T47D (cell line): Measurements from ENCODE around the gene PIKFYVE.

Source experiments
- DNase-seq, 2 experiments: peaks; one replicate each; pipeline versions ENCODE4 v3.0.0 to v3.0.0-alpha.2; 2011 to 2012; ENCODE audit warnings: low read depth in 1 of 2, low spot score in 1 of 2
- JUND ChIP-seq: IDR thresholded peaks from 2 replicates; pipeline ENCODE4 v1.6.1; 2012; ENCODE audit warnings: low read depth
- in situ Hi-C: cut with HindIII; loops from 2 replicates; pipeline ENCODE4 v1.10.0; 2016; ENCODE audit warnings: low sequenced_read_pairs, low pct_unique_long_range_greater_than_20kb

Gene PIKFYVE

DNA sequence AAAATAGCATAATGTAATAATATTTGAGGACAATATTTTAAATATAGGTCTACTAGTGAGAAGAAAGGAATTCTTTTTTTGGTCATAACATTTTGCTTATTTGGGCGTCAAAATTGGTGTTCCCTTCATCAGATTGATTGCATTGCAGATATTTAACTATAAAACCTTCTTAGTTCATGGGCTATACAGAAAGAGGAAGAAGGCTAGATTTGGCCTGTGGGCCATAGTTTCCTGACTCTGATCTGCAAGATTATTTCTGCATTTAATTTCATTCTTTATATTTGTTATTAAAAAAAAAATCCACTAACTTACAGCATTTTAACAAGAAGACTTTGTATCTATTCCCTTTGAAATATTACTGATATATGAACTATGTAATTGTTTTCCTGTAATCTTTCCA is 31.9 kb downstream of the PIKFYVE start:
- no peak for TF ChIP-seq JUND
- DNase-seq = no peak
- in situ Hi-C loops = no loop called here

DNA sequence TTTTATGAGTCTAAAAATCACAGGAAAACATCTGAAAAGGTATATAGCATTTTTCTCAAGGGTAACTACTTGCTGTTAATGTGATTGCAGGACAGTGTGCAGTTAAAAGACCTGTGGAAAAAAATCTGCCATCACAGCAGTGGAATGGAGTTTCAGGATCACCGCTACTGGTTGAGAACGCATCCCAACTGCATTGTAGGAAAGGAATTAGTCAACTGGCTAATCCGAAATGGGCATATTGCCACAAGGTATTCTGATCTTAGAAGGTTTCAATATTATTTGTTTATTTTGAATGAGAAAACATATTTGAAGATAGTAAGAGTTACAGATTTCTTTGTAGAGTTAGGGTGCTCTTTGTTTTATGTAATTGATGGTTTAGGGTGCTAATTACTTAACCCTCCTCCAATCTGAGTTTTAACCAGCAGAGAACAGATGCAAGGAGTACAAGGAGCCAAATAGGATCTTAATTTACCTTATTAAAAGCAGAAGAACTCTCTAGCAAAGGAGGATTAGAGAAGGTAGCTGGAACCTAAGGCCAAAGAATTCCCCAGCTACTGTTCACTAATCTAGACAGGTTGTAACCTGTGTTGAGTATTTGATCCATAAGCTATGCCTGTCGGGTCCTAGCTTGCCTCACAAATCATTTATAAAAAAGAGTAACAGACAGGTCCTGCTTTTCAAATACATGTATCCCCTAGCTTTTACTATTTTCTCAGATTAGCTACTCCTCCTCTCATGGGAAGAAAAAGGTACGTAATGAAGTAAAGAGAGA is 35.0 kb downstream of the PIKFYVE start:
- in situ Hi-C loops = no loop called here
- DNase-seq = no peak
- no peak for TF ChIP-seq JUND

DNA sequence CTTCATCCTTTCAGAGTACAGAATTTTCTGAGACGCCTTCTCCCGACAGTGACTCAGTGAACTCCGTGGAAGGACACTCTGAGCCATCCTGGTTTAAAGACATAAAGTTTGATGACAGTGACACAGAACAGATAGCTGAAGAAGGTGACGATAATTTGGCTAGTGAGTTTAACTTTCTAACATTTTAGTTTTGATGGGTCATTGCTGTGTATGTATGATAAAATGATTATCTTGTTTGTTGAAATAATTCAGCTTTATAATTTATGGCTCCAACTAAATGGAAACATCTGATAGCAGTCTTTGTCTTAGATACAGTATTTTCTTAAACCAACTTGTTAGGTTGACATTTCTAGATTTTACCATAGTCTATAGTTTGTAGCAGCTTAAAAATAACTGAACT is 38.1 kb downstream of the PIKFYVE start:
- TF ChIP-seq JUND = no peak
- DNase-seq = no peak
- in situ Hi-C loops = no loop called here

DNA sequence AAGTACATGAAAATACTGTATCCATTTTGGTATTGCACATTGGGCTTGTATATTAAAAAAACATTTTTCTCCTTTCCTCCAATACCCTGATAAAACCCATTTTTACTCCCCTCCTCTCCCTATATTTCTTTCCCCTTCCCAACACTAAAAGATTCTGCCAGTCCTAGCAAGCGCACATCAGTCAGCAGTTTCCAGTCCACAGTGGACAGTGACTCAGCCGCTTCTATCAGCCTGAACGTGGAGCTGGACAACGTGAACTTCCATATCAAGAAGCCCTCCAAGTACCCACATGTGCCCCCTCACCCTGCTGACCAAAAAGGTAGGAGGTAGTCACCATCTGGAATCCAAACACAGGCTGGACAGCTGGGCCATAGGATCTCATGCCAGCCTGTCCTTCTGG is 38.6 kb downstream of the PIKFYVE start:
- no peak for TF ChIP-seq JUND
- no peak for DNase-seq
- in situ Hi-C loops = no loop called here

DNA sequence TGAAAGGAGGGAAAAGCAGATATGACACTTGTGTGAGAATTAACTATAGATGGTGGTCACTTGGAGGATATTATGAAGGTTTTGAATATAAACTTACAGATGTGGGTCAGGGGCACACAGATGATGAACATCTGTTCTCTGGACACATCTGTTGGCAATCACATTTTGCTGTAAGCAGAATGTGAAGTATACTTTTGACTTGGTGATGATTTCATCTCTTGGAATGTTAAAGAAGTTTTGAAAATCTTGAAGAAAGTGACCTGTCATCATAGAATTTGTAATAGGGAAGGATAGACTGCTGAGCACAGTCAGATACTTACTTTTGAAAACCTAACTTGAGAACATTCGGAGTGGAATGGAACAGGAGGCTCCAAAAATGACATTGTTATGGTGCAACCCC is 40.2 kb downstream of the PIKFYVE start:
- in situ Hi-C loops = no loop called here
- no peak for TF ChIP-seq JUND
- DNase-seq = no peak

DNA sequence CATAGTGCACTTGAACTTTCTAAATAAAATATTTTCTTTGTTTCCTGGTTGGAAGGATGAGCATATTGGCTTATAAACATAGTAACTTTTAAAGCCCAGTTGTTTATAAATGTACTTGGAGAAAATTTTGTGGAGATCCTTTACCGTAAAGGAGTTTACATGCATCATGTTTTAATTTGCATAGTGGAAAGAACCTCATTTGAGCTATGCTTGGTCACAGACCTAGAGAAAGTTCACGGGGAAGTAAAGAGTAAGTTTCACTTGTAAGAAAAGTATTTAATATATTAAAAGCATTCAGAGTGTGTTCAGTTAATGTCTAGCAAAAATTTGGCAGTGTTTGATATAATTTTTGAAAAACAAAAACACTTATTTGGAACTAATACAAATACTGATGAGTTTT is 45.3 kb downstream of the PIKFYVE start:
- TF ChIP-seq JUND = no peak
- DNase-seq = no peak
- in situ Hi-C loops = no loop called here

DNA sequence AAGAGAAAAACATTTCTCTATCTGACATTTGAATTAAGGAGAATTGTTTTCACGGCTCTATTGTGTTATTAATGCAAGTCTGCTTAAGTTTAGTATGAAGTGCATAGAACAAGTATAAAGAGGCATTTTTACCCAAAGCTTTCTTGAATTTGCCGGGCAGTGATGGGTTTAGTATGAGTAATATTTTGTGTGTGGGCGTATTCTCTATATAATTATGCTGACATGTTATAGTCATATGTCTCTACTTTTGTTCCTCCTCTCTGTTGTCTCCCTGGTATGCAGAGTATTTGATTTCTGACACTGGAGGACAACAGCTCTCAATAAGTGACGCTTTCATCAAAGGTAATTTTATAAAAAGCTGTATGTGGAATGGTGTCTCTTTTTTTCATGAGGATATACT is 45.9 kb downstream of the PIKFYVE start:
- no peak for DNase-seq
- TF ChIP-seq JUND = no peak
- in situ Hi-C loops = no loop called here

DNA sequence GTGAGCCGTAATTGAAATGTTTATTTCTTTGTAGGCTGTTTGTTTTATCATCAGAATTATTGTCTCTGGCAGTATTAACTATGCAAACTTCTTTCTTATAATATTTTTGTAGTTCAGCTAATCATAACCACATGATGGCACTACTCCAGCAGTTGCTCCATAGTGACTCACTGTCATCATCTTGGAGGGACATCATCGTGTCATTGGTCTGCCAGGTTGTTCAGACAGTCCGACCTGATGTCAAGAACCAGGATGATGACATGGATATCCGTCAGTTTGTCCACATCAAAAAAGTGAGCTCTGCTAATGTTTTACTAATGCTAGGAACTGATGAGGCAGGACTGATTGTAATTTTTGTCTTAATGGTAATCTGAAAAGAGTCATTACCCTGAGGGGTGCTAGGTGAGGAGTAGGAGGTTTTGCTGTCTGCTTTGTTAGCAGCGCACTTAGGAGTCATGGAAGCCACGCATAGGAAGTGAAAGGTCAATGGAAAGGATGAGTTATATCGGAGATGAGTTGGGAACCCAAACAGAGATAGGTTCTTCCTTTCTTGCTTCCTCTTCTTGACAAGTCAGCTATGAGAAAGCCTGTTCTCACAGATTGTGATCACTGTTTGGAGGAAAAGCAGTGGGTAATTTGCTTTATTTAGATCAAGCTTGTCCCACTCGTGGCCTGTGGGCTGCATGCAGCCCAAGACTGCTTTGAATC is 49.2 kb downstream of the PIKFYVE start:
- no peak for TF ChIP-seq JUND

DNA sequence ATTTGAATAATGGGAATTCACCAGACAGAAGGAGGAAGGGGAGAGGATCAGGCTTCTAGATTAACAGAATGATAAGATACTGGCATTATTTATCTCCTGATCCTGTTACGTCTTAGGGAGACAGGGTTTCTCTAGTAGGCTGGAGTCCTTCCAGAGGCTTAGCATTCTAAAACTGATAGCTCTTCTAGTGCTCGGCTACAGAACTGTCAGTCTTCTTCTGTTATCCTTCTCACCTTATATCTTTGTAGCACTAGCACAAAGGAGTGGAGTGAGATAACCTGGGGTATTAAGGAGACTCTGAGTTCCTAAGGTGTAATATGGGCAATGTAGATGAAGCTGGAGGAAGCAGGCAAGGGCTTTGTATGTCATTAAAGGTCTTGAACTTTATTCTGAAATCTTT is 52.1 kb downstream of the PIKFYVE start:
- TF ChIP-seq JUND = no peak

More for the DNA sequence above, 49.2 kb downstream of the PIKFYVE start:
- DNase-seq = no peak
- in situ Hi-C loops = no loop called here

DNA sequence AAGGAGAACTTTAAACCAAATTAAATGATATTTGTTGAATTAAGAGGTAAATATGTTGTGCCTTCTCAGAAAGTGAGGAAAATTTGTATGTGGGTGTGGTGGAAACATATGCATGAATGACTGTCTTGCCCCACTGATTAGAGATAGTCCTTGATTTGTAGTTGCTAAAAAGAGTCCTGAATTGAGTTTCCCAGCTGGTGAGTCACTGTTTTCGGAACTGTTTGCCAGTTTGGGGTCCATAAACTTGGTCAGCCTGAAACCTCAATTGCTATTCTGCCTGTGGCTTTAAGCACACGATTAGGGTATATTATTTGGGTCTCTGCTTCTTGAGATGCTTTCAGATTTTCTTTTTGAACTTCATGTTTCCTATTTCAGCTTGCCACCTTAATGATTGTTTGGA is 53.3 kb downstream of the PIKFYVE start:
- in situ Hi-C loops = no loop called here
- no peak for DNase-seq
- TF ChIP-seq JUND = no peak

More for the DNA sequence above, 52.1 kb downstream of the PIKFYVE start:
- no peak for DNase-seq
- in situ Hi-C loops = no loop called here

DNA sequence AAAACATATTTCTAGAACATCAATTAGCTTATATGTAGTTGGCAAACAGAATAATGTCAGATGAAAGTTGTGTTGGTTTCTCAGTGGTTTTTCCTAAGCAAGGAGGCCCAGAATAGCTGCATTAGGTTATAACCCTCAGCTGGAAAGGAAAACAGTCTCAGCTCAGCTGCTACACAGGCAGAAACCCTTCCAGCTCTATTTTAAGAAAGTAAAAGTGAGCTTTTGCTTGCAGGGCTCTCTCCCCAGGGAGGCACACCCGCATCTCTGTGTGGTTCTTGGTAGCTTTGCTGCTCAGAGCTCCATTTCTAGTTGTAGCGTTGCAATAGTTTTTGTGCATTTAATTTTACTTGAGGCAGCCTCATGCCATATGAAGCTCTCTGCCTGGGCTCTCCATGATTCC is 54.6 kb downstream of the PIKFYVE start:
- no peak for TF ChIP-seq JUND
- DNase-seq = no peak
- in situ Hi-C loops = no loop called here

DNA sequence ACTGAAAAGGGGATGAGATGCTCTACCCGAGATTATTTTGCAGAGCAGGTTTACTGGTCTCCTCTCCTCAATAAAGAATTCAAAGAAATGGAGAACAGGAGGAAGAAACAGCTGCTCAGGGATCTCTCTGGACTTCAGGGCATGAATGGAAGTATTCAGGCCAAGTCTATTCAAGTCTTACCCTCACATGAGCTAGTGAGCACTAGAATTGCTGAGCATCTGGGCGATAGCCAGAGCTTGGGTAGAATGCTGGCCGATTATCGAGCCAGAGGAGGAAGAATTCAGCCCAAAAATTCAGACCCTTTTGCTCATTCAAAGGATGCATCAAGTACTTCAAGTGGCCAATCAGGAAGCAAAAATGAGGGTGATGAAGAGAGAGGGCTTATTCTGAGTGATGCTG is 60.0 kb downstream of the PIKFYVE start:
- DNase-seq = no peak
- TF ChIP-seq JUND = no peak
- in situ Hi-C loops = no loop called here

DNA sequence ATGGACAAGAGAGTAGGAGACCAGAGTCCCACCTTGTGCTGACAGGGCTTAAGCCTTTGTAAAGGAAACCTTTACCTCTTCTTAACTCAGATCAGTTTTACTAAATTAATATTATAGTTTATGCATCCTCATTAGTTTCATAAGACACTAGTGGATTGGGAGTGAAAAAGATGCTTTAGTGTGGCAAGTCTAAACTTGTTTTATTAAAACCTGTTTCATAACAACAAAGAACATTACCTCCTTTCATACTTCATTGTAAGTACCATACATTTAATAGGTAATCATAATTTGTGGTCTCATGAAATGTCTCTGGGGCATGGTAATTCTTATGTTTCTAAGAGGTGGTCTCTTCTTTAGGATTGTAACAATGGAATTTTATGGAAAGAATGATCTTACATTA is 63.4 kb downstream of the PIKFYVE start:
- in situ Hi-C loops = no loop called here

More for the DNA sequence above, 63.4 kb downstream of the PIKFYVE start:
- no peak for TF ChIP-seq JUND
- no peak for DNase-seq
